Mesodermal cell (in vitro differentiated cells): ENCODE measurements around the gene CYTH3.
"Not testable (repeated sequence)": the region's sequence is repeated elsewhere in the genome, so short reads cannot be mapped to it uniquely, and the experiment has no call there.

ENCODE experiments used
- H3K27ac ChIP-seq: 2 replicates; pipeline ENCODE4 v1.7.0; 2013; ENCODE audit warnings: mild to moderate bottlenecking, low read depth, low read length, moderate library complexity; ENCODE audit not compliant: severe bottlenecking
- H3K36me3 ChIP-seq: 2 replicates; pipeline ENCODE4 v1.7.1; 2013; ENCODE audit warnings: mild to moderate bottlenecking, low read length, moderate library complexity; ENCODE audit not compliant: control insufficient read depth, insufficient read depth
- H3K4me1 ChIP-seq: one replicate; pipeline ENCODE4 v1.7.1; 2013; ENCODE audit warnings: mild to moderate bottlenecking, low read length; ENCODE audit not compliant: insufficient read depth, control insufficient read depth, poor library complexity, severe bottlenecking
- H3K4me3 ChIP-seq: 2 replicates; pipeline ENCODE4 v1.7.0; 2013; ENCODE audit warnings: low read length, control low read depth, mild to moderate bottlenecking; ENCODE audit not compliant: insufficient read depth, poor library complexity, severe bottlenecking; ENCODE audit errors: extremely low read depth
- H3K9me3 ChIP-seq: 2 replicates; pipeline ENCODE4 v1.7.1; 2013; ENCODE audit warnings: mild to moderate bottlenecking, low read length, moderate library complexity; ENCODE audit not compliant: control insufficient read depth
- WGBS, 2 experiments: methylation state at CpG; one replicate each; pipeline ENCODE4 v1.1.5; 2013; ENCODE audit warnings: missing lambda C conversion rate in 2 of 2; ENCODE audit not compliant: insufficient coverage in 2 of 2; 5-methylcytosine and 5-hydroxymethylcytosine counted together

The CYTH3 gene

DNA sequence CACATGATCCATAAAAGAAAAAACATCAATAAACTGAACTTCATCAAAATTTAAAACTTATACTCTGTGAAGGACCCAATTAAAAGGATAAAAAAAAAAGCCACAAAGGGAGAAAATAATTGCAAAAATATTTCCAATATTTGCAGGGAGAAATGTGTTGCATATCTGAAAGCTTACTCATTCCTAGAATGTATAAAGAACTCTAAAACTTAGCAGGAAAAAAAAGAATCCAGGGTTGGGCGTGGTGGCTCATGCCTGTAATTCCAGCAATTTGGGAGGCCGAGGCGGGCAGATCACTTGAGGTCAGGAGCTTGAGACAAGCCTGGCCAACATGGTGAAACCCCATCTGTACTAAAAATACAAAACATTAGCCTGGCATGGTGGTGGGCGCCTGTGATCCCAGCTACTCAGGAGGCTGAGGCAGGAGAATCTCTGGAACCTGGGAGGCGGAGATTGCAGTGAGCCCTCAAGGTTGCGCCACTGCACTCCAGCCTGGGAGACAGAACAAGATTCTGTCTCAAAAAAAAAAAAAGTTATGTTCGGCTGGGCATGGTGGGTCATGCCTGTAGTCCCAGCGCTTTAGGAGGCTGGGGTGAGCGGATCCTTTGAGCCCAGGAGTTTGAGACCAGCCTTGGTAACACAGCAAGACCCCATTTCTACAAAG, 11.1 kb upstream of the CYTH3 start:
- H3K27ac ChIP-seq: peak overlapping the region; percentile 89
- H3K9me3 ChIP-seq, H3K4me1 ChIP-seq, H3K36me3 ChIP-seq, H3K4me3 ChIP-seq: not testable (repeated sequence)
- WGBS, 2 experiments: 87 to 95% methylated on average over 8 to 9 of the region's 9 CpGs

DNA sequence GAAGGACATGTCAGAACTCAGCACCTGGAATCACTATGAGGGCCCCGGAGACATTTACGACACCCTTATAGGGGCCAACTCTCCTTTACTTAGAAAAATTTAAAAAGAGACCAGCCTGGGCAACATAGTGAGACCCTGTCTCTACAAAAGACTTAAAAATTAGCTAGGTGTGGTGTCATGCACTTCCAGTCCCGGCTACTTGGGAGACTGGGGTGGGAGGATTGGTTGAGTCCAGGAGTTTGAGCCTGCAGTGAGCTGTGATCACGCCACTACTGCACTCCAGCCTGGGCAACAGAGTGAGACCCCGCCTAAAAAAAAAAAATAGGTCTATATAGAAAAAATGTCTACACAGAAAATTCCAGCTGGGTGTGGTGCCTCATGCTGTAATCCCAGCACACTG, 7.5 kb upstream of the CYTH3 start:
- H3K9me3 ChIP-seq: peaks cover 6% of the 10 kb centered on the region
- WGBS, 2 experiments: 100% methylated on average over 1 of the region's 5 CpGs
- no peak overlapping the region for H3K27ac ChIP-seq
- no peaks in the 10 kb centered on the region for H3K36me3 ChIP-seq
- no peak overlapping the region for H3K4me3 ChIP-seq
- peaks cover 5% of the 10 kb centered on the region for H3K4me1 ChIP-seq

DNA sequence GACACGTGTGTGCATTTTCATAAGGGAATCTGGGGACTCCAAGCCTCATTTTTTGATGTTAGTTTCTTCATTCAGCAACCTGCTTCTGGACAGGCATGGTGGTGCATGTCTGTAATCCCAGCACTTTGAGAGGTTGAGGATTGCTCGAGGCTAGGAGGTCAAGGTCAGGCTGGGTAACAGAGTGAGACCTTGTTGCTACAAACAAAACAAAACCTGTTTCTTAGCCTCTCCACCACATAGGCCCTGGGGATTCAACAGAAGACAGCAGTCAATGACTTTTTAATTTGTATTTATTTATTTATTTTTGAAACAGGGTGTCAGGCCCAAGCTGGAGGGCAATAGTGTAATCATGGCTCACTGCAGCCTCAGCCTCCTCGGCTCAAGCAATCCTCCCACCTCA, 6.9 kb upstream of the CYTH3 start:
- no peak overlapping the region for H3K27ac ChIP-seq
- H3K4me3 ChIP-seq: no peak overlapping the region
- WGBS, 2 experiments: 77 to 90% methylated on average over 2 of the region's 3 CpGs
- peaks cover 4% of the 10 kb centered on the region for H3K9me3 ChIP-seq
- H3K36me3 ChIP-seq: no peaks in the 10 kb centered on the region
- peaks cover 5% of the 10 kb centered on the region for H3K4me1 ChIP-seq

DNA sequence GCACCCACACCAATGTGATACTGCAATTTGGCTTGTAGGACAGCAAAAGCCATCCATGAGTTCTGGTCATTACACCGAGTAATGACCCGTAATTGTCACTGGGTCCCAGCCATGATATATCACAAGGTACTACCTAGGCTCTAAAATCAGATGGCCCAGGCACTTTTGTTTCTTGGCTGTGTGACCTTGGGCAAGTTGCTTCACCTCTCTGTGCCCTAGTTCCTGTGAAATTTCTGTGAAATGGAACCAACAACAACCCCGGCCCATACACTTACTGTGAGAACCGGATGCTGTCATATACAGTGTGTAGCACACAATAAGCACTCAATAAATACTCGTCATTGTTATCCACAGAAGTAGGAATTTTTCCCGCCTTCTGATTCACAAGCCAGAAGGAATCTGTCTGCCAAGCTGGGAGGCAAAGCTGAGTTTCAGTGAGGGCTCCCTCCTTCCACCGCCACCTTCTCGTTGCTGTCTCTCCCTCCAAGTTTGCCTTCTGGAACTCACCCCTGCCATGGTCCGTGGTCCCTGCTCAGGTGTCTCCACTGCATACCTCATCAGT, 6.4 kb upstream of the CYTH3 start:
- 87 to 98% methylated on average over 7 to 9 of the region's 9 CpGs for WGBS, 2 experiments
- Histone ChIP-seq H3K9me3 (peaks cover 2% of the 10 kb centered on the region), H3K4me3 (no peak overlapping the region), H3K36me3 (no peaks in the 10 kb centered on the region), H3K4me1 (peaks cover under 1% of the 10 kb centered on the region), H3K27ac (no peak overlapping the region)

DNA sequence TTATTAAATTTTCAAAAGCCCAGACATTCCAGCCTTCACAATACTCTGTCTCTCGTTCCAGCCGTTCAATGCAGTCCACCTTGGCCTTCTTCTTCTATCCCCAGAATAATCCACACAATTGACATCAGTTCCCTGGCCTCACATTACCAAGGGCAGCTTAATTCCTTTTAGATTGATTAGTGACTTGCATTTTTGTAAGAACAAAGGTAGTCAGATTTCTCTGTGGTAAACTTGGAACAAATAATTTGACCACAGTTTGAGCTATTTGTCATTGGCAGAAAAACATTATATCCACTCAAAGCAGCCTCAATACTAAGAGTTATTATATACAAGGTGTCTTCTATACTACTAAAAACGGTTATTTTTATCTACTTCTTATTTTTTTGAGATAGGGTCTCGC, 5.1 kb upstream of the CYTH3 start:
- WGBS, 2 experiments: 69 to 86% methylated on average over 2 of the region's 4 CpGs
- Histone ChIP-seq H3K36me3 (no peaks in the 10 kb centered on the region), H3K4me3 (no peak overlapping the region), H3K27ac (no peak overlapping the region), H3K9me3 (no peaks in the 10 kb centered on the region), H3K4me1 (no peaks in the 10 kb centered on the region)

DNA sequence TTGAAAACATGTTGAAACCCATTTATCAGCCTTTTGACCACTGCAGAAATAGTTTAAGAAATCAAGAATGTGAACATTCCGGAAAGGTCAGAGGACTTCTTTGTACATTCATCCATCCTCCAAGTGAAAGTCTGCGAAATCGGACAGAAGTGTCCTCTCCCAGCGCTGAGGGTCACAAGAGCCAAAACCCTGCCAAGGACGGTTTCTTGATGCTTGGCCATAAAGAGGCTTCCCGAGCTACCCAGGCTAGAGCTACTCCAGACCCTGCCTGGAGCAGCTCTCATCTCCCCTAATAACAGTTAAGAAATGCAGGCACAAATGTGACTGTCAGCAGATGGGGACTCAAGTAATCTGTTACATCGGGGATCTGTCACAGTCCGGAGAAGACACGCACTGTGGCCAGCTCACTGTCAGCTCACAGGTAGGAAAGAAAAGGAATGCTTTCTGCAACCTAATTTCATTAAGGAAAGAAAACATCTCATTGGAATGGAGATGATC, 4.5 kb upstream of the CYTH3 start:
- Histone ChIP-seq H3K27ac (no peak overlapping the region), H3K9me3 (no peaks in the 10 kb centered on the region), H3K4me3 (no peak overlapping the region), H3K36me3 (no peaks in the 10 kb centered on the region), H3K4me1 (no peaks in the 10 kb centered on the region)
- 90 to 94% methylated on average over 9 of the region's 9 CpGs for WGBS, 2 experiments

DNA sequence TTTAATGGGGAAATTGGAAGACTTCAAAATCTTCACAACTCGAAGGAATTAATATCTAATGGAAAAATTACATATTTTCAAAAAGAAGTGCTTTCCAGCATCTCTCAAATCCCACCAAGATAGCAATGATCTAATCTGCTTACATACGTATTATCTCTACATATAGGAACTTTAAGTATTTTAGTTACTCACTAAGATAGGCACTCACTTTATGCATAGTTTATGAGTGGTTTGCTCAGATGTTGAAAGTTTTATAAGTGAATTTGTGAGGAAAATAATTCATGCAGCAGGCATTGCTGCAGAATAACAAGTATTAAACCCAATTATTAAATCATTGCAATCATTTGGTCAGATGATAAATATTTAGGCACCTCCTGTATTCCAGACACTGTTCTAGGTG, 2.3 kb upstream of the CYTH3 start:
- Histone ChIP-seq H3K9me3 (no peaks in the 10 kb centered on the region), H3K4me3 (no peak overlapping the region), H3K27ac (no peak overlapping the region), H3K36me3 (no peaks in the 10 kb centered on the region), H3K4me1 (peaks cover 8% of the 10 kb centered on the region)
- WGBS, 2 experiments: no CpG with 5 or more reads among the region's 2 CpGs

DNA sequence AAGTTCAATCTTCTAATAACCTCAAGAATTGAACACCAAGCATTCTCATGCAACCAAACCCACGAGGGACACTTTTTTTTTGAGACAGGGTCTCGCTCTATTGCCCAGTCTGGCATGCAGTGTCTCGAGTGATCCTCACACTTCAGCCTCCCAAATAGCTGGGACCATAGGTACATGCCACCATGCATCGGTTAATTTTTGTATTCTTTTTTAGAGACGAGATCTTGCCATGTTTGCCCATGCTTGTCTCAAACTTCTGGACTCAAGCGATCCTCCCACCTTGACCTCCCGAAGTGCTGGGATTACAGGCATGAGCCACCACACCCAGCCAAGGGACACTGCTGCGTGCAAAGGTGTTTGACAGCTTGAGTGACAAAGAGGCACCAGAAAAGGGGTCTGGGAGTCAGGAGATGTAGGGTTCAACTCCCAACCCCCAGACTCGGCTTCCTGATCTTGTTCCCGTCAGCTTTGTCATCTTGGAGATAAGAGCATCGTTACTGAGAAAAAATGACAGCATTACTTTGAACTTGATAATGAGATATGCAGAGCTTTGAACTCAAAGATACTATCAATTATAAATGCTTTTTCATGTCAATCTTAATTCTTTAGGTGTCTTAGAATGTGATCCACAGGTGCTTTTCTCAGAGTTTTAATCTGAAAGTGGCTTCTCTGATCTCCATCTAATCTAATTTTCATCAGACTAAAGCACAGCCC, 1.6 kb upstream of the CYTH3 start:
- WGBS, 2 experiments: 90 to 98% methylated on average over 8 to 9 of the region's 11 CpGs
- H3K4me1 ChIP-seq: peaks cover 8% of the 10 kb centered on the region

DNA sequence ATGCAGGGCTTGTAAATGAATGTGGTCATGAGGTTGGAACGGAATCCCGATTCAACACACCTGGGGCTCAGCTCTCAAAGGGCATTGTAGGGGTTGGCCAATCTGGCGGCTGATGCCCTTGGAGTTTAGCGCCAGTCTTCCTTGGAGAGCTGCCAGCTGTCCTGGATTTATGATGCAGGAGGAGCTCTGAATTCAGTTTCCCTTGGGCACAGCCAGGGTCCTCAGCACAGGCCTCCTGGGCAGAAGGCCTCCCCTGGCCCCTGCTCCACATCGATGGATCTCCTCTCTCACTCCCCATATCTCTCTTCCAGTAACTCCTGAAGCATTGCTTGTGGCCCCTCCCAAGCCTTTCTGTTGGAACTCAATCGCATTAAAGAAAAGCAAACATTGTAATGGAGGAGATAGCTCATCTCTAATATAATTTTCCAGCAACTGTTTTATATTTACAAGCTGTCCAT, 985 bp upstream of the CYTH3 start:
- Histone ChIP-seq H3K4me3 (no peak overlapping the region), H3K4me1 (peaks cover 8% of the 10 kb centered on the region), H3K36me3 (no peaks in the 10 kb centered on the region), H3K9me3 (no peaks in the 10 kb centered on the region), H3K27ac (no peak overlapping the region)
- 85 to 88% methylated on average over 5 to 6 of the region's 6 CpGs for WGBS, 2 experiments

More for the DNA sequence above, 1.6 kb upstream of the CYTH3 start:
- Histone ChIP-seq H3K36me3 (no peaks in the 10 kb centered on the region), H3K4me3 (no peak overlapping the region), H3K27ac (no peak overlapping the region), H3K9me3 (no peaks in the 10 kb centered on the region)

DNA sequence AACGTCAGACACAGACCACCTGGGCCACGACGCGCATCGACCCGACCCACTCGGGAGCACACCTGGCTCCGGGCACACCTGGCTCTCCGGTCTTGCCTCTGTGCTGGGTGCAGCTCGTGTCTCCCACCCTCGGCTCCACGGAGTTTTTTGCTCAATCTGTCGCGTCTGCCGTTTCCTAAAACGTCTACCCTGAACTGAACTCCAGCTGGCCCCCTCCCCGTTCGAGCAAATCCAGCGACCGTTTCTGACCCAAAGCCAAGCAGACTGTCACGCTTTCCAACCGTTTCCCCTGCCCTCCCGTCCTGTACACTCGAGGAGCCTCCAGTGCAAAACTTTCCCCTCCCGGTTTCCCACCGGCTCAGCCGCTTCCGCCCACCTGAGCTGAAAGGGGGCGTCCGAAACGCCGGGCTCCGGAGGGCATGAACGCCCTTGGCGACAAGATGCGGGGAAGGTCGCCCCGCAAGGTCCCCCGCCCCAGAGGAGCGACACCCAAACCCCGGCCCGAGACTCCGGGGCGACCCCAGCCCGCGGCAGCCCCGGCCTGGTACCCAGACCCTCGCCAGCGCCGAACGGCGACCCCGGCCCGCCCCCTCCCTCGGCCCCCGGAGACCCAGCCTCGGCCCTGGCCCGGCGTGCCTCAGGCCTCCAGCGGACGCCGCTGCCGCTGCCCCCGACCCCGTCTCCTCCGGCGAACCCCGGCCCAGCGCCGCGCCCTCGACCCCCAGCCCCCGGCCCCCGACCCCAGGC, 557 bp downstream of the CYTH3 start:
- 0% methylated on average over 47 to 49 of the region's 74 CpGs for WGBS, 2 experiments
- Histone ChIP-seq H3K4me1 (peaks cover 8% of the 10 kb centered on the region), H3K9me3 (no peaks in the 10 kb centered on the region), H3K36me3 (no peaks in the 10 kb centered on the region), H3K27ac (no peak overlapping the region), H3K4me3 (peak overlapping the region; percentile 89)
